CD1c-positive myeloid dendritic cell (primary cell): Measurements from ENCODE around the gene CYB5B.
"Not testable (repeated sequence)": the region's sequence is repeated elsewhere in the genome, so short reads cannot be mapped to it uniquely, and the experiment has no call there.

Experiments
- DNase-seq: peaks from one replicate; pipeline ENCODE4 v3.0.0-alpha.2; 2016; ENCODE audit errors: extremely low spot score

The CYB5B gene

GRCh38 chr16:69408475-69408874 lies 15.9 kb upstream of the CYB5B start:
- DNase-seq, result no peak

- no peak for DNase-seq
Observed at GRCh38 chr16:69410219-69410990, 14.0 kb upstream of the CYB5B start.

GRCh38 chr16:69411064-69411985 lies 13.1 kb upstream of the CYB5B start:
- no peak for DNase-seq

- no peak for DNase-seq
Observed at GRCh38 chr16:69412287-69412686, 12.1 kb upstream of the CYB5B start.

- no peak for DNase-seq
Observed at GRCh38 chr16:69413045-69413664, 11.3 kb upstream of the CYB5B start.

- DNase-seq, result no peak
Observed at GRCh38 chr16:69417520-69418199, 6.8 kb upstream of the CYB5B start.

- no peak for DNase-seq
Observed at GRCh38 chr16:69419956-69420355, 4.5 kb upstream of the CYB5B start.

GRCh38 chr16:69423189-69423588 lies 1.2 kb upstream of the CYB5B start:
- DNase-seq, result no peak

GRCh38 chr16:69424935-69425784 lies 741 bp downstream of the CYB5B start:
- DNase-seq, result no peak

GRCh38 chr16:69428652-69429051 lies 4.2 kb downstream of the CYB5B start:
- no peak for DNase-seq

- DNase-seq, result not testable (repeated sequence)
Observed at GRCh38 chr16:69429058-69429640, 4.7 kb downstream of the CYB5B start.

GRCh38 chr16:69431948-69432468 lies 7.6 kb downstream of the CYB5B start:
- no peak for DNase-seq

- no peak for DNase-seq
Observed at GRCh38 chr16:69434066-69434465, 9.6 kb downstream of the CYB5B start.

GRCh38 chr16:69435977-69436820 lies 11.8 kb downstream of the CYB5B start:
- DNase-seq, result no peak

GRCh38 chr16:69436896-69437295 lies 12.5 kb downstream of the CYB5B start:
- no peak for DNase-seq

GRCh38 chr16:69438465-69438864 lies 14.0 kb downstream of the CYB5B start:
- no peak for DNase-seq

- no peak for DNase-seq
Observed at GRCh38 chr16:69440250-69440649, 15.8 kb downstream of the CYB5B start.

GRCh38 chr16:69441030-69441429 lies 16.6 kb downstream of the CYB5B start:
- DNase-seq, result not testable (repeated sequence)

- DNase-seq, result peak; percentile 19
Observed at GRCh38 chr16:69443927-69444631, 19.7 kb downstream of the CYB5B start.
